GM12878 (cell line): ENCODE data around the gene DMRTB1. TPM values are rescaled to one million over a fixed set of nuclear protein-coding genes. Genes with fewer than 3 reads are reported as not detected.

Source experiments
- ATAC-seq: fragments of 200-7000 bp; cut with Tn5 transposase; 3 replicates; pipeline ENCODE4 v1.9.1; 2020; ENCODE audit warnings: mild to moderate bottlenecking, moderate library complexity
- BruUV-seq: library from RNA; stranded (reverse); fragments of 400-500 nt; replicated peaks from 2 replicates; lab custom pipeline; 2021; lab: Mats Ljungman, UMichigan
- CTCF ChIA-PET: fragments of 300-600 bp; sonication (Branson Sonifier 250); formaldehyde crosslinking; extraction: SDS; loops from one replicate; lab custom pipeline; 2021; ENCODE audit warnings: inconsistent platforms; lab: Yijun Ruan, JAX
- POLR2A ChIA-PET: fragments of 350-600 bp; formaldehyde crosslinking; extraction: SDS; loops from one replicate; lab custom pipeline; 2021; ENCODE audit warnings: inconsistent platforms; lab: Charles Lee
- RAD21 ChIA-PET: fragments of 300-600 bp; sonication (Branson Sonifier 250); formaldehyde crosslinking; loops from one replicate; lab custom pipeline; 2023; ENCODE audit warnings: antibody characterized with exemption; ENCODE audit not compliant: unreplicated experiment; lab: Charles Lee
- SMC1A ChIA-PET: fragments of 300-600 bp; sonication (Branson Sonifier 250); formaldehyde crosslinking; loops from one replicate; lab custom pipeline; 2023; ENCODE audit not compliant: unreplicated experiment, uncharacterized antibody; lab: Charles Lee
- DNase-seq: peaks from one replicate; pipeline ENCODE4 v3.0.0-alpha.2; 2011; ENCODE audit warnings: low read depth, low spot score
- FAIRE-seq: peaks from 3 replicates; lab custom pipeline; 2011; peaks lifted over from hg19 to GRCh38; lab: Jason Lieb, UNC
- H2AFZ ChIP-seq: 2 replicates; pipeline ENCODE4 v1.6.0; 2011; ENCODE audit warnings: low read depth, low read length, control low read depth; ENCODE audit not compliant: control insufficient read depth
- H3K27ac ChIP-seq: 2 replicates; pipeline ENCODE4 v1.5.1; 2011; ENCODE audit warnings: control low read depth; ENCODE audit not compliant: control insufficient read depth, insufficient read depth
- H3K27me3 ChIP-seq, 2 experiments: replicated peaks in 1 of 2; 2 replicates each; pipeline versions ENCODE4 v1.6.0 to v1.6.1; 2011; ENCODE audit warnings: low read length in 1 of 2; ENCODE audit not compliant: control insufficient read depth in 2 of 2, insufficient read depth in 2 of 2
- H3K36me3 ChIP-seq, 2 experiments: 2 replicates each; pipeline ENCODE4 v1.5.1; 2011; ENCODE audit warnings: low read length in 1 of 2; ENCODE audit not compliant: control insufficient read depth in 2 of 2, insufficient read depth in 2 of 2
- H3K4me1 ChIP-seq: 2 replicates; pipeline ENCODE4 v1.6.1; 2011; ENCODE audit warnings: mild to moderate bottlenecking, low read length, moderate library complexity, mixed read lengths; ENCODE audit not compliant: control insufficient read depth, insufficient read depth
- H3K4me2 ChIP-seq: 2 replicates; pipeline ENCODE4 v1.6.0; 2011; ENCODE audit warnings: control low read depth; ENCODE audit not compliant: control insufficient read depth, insufficient read depth
- H3K4me3 ChIP-seq: fragments of 200-600 bp; sonication (generic); 2 replicates; pipeline ENCODE4 v1.5.1; 2016
- H3K79me2 ChIP-seq: 2 replicates; pipeline ENCODE4 v1.6.0; 2011; ENCODE audit warnings: low read length; ENCODE audit not compliant: control insufficient read depth, insufficient read depth
- H3K9ac ChIP-seq: 2 replicates; pipeline ENCODE4 v1.8.0; 2011; ENCODE audit warnings: low read length, control low read depth, mixed read lengths; ENCODE audit not compliant: control insufficient read depth, insufficient read depth
- H3K9me3 ChIP-seq: replicated peaks from 3 replicates; pipeline ENCODE4 v1.5.1; 2011; ENCODE audit warnings: mild to moderate bottlenecking, low read length; ENCODE audit not compliant: control insufficient read depth, insufficient read depth
- H4K20me1 ChIP-seq: 2 replicates; pipeline ENCODE4 v1.6.0; 2011; ENCODE audit not compliant: control insufficient read depth, insufficient read depth
- FOXK2 ChIP-seq: fragments of 450-650 bp; IDR thresholded peaks from 2 replicates; pipeline ENCODE4 v1.6.1; 2017; ENCODE audit warnings: mild to moderate bottlenecking, moderate library complexity
- NFYB ChIP-seq: IDR thresholded peaks from 2 replicates; pipeline ENCODE4 v1.6.1; 2011; ENCODE audit warnings: low read depth, mild to moderate bottlenecking, low read length, improper control_type of control experiment, moderate library complexity; ENCODE audit not compliant: insufficient read depth
- POLR2AphosphoS5 ChIP-seq: IDR thresholded peaks from 2 replicates; pipeline ENCODE4 v1.6.1; 2011; ENCODE audit warnings: mild to moderate bottlenecking, low read length, inconsistent platforms
- SP1 ChIP-seq: IDR thresholded peaks from one replicate; pipeline ENCODE4 v1.6.1; 2011; ENCODE audit warnings: low read depth, low read length
- YBX1 ChIP-seq: fragments of 450-650 bp; IDR thresholded peaks from 2 replicates; pipeline ENCODE4 v1.6.1; 2016; ENCODE audit warnings: antibody characterized with exemption
- ZNF207 ChIP-seq: fragments of 450-650 bp; IDR thresholded peaks from 2 replicates; pipeline ENCODE4 v1.6.1; 2014; ENCODE audit warnings: antibody characterized with exemption, mild to moderate bottlenecking, borderline replicate concordance
- WGBS: methylation state at CpG from one replicate; pipeline ENCODE4 v1.1.6; 2016; ENCODE audit warnings: low lambda C conversion rate; ENCODE audit not compliant: insufficient replicate concordance, insufficient coverage; ENCODE audit errors: missing lambda C conversion rate; 5-methylcytosine and 5-hydroxymethylcytosine counted together
- in situ Hi-C: fragments of 300-500 bp; cut with MboI; formaldehyde crosslinking; loops from 9 replicates; pipeline ENCODE4 v1.14.3; 2018; ENCODE audit warnings: mixed read lengths
- intact Hi-C: fragments of 100-400 bp; cut with micrococcal nuclease; formaldehyde crosslinking; loops from one replicate; pipeline ENCODE4 v1.14.2; 2022; ENCODE audit not compliant: unreplicated experiment
- polyA plus RNA-seq, 11 experiments: library from polyadenylated mRNA; depleted of rRNA in 4 of 11; unstranded in 6 of 11; stranded (reverse) in 5 of 11; fragments of >200 nt; fragmentation: Nextera tagmentation in 4 of 11; fragmentation: Illumina TruSeq in 1 of 11; extraction: Ambion mirVana in 4 of 11; extraction: Trizol in 1 of 11; gene quantifications; 1 replicate in 1 of 11; 2 replicates in 10 of 11; pipeline versions ENCODE4 v1.2.1 to v1.2.3, GENCODE V29; 2011 to 2016; ENCODE audit warnings: inconsistent platforms in 2 of 11, missing spikeins in 2 of 11, low read depth in 1 of 11
- total RNA-seq, 4 experiments: library from RNA; depleted of rRNA in 3 of 4; stranded (reverse); fragments of >200 nt in 3 of 4; fragmentation: Illumina TruSeq in 1 of 4; extraction: Trizol in 1 of 4; gene quantifications; 2 replicates each; pipeline versions ENCODE4 v1.2.1 to v1.2.3, GENCODE V29; 2013 to 2021
- TF ChIP-seq, protein P1 (sequence below): IDR thresholded peaks from 2 replicates; pipeline ENCODE4 v1.6.1; 2012; ENCODE audit warnings: low read depth, low read length, improper control_type of control experiment
- TF ChIP-seq, protein P2 (sequence below): fragments of 450-650 bp; IDR thresholded peaks from 2 replicates; pipeline ENCODE4 v1.6.1; 2014; ENCODE audit warnings: mild to moderate bottlenecking
- TF ChIP-seq, protein P3 (sequence below), 3 experiments: IDR thresholded peaks in 2 of 3; conservative IDR thresholded peaks in 1 of 3; 2 replicates each; pipeline ENCODE4 v1.5.1; 2011; ENCODE audit warnings: low read depth in 3 of 3, low read length in 3 of 3, mild to moderate bottlenecking in 3 of 3, control low read depth in 2 of 3, moderate library complexity in 2 of 3, inconsistent platforms in 1 of 3, mixed read lengths in 1 of 3; ENCODE audit not compliant: control insufficient read depth in 2 of 3, insufficient read depth in 1 of 3; ENCODE audit errors: extremely low read depth in 1 of 3
- TF ChIP-seq, protein P4 (sequence below): IDR thresholded peaks from 2 replicates; pipeline ENCODE4 v1.6.1; 2012; ENCODE audit warnings: low read length, inconsistent platforms
- TF ChIP-seq, protein P5 (sequence below): fragments of 450-650 bp; IDR thresholded peaks from 2 replicates; pipeline ENCODE4 v1.6.1; 2017; ENCODE audit warnings: borderline replicate concordance

DMRTB1 gene
- total and polyA plus RNA-seq, 10 of the 15 experiments (the other 5 are each of a cell fraction or from before 2014, with no cell fraction given), result not detected

DNA sequence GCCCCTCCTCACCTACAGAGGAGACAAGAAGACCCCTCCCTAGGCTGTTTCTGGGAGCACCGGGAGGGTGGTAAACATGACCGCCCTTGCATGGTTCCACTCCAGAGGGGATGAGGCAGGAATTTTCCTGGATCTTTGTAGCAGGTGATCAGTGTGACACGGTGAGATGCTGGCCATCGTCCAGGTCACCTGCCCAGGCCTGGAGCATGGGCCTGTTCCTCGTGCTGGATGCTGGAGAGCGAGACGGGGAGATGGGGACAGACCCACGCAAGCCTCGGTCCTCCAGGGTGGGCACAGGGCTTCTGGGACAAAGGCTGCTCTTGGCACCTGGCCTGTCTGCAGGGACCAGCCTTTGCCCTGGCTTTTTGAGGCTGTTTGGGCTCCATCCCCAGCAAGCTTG, 46.2 kb downstream of the DMRTB1 start:
- in situ Hi-C loops, result no loop called here
- no peaks in the 10 kb centered on the region for H3K9me3 ChIP-seq
- ChIA-PET RAD21 (no interaction called here), SMC1A (no interaction called here), POLR2A (no interaction called here), CTCF (no interaction called here)
- intact Hi-C loops, result no loop called here
- no peak overlapping the region for H2AFZ ChIP-seq
- no peaks in the 10 kb centered on the region for H3K79me2 ChIP-seq
- H3K27ac ChIP-seq, result no peak overlapping the region
- FAIRE-seq, result no peak
- H3K4me3 ChIP-seq, result no peak overlapping the region
- H3K27me3 ChIP-seq, result no peaks in the 10 kb centered on the region
- no peaks in the 10 kb centered on the region for H3K36me3 ChIP-seq
- no peaks in the 10 kb centered on the region for H3K4me1 ChIP-seq
- no peak for DNase-seq
- TF ChIP-seq SP1 (no peak), NFYB (no peak)
- TF ChIP-seq, protein P1, sequence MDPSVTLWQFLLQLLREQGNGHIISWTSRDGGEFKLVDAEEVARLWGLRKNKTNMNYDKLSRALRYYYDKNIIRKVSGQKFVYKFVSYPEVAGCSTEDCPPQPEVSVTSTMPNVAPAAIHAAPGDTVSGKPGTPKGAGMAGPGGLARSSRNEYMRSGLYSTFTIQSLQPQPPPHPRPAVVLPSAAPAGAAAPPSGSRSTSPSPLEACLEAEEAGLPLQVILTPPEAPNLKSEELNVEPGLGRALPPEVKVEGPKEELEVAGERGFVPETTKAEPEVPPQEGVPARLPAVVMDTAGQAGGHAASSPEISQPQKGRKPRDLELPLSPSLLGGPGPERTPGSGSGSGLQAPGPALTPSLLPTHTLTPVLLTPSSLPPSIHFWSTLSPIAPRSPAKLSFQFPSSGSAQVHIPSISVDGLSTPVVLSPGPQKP, result no peak
- TF ChIP-seq, protein P2, sequence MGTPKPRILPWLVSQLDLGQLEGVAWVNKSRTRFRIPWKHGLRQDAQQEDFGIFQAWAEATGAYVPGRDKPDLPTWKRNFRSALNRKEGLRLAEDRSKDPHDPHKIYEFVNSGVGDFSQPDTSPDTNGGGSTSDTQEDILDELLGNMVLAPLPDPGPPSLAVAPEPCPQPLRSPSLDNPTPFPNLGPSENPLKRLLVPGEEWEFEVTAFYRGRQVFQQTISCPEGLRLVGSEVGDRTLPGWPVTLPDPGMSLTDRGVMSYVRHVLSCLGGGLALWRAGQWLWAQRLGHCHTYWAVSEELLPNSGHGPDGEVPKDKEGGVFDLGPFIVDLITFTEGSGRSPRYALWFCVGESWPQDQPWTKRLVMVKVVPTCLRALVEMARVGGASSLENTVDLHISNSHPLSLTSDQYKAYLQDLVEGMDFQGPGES, result no peak
- H3K4me2 ChIP-seq, result no peak overlapping the region
- no peak overlapping the region for H3K9ac ChIP-seq
- ATAC-seq, result no peak
- BruUV-seq, result no TSS peak
- WGBS, result 55% methylated on average over 9 of the region's 9 CpGs
- no peaks in the 10 kb centered on the region for H4K20me1 ChIP-seq

DNA sequence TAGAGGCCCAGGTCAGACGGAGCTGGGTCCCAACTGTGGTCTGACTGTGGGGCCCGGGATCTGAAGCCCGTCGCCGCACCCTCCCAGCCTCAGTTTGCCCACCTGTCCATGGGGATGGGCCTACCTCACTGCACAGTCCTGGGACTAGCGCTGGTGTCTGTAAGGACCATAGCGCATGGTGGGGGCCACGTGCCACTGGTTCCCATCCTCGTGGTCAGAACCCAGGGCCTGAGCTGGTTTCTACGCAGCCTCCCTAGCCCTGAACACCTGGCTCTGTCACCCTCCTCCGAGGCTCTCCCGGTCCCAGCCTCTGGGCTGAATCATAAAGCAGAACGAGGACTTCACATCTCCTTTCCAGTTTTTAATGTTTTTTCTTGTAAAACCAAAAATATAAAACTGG, 46.7 kb downstream of the DMRTB1 start:
- H4K20me1 ChIP-seq, result no peaks in the 10 kb centered on the region
- H3K4me2 ChIP-seq, result no peak overlapping the region
- FAIRE-seq (no peak), ATAC-seq (no peak), DNase-seq (no peak)
- in situ Hi-C loops (no loop called here), intact Hi-C loops (no loop called here)
- H3K4me3 ChIP-seq, result no peak overlapping the region
- H3K27me3 ChIP-seq, result no peaks in the 10 kb centered on the region
- H2AFZ ChIP-seq, result no peak overlapping the region
- ChIA-PET SMC1A (no interaction called here), RAD21 (no interaction called here), POLR2A (no interaction called here), CTCF (no interaction called here)
- WGBS, result 35% methylated on average over 13 of the region's 13 CpGs
- no peaks in the 10 kb centered on the region for H3K4me1 ChIP-seq
- no peaks in the 10 kb centered on the region for H3K36me3 ChIP-seq
- no peak overlapping the region for H3K27ac ChIP-seq
- H3K9ac ChIP-seq, result no peak overlapping the region
- BruUV-seq, result no TSS peak
- no peaks in the 10 kb centered on the region for H3K79me2 ChIP-seq
- no peaks in the 10 kb centered on the region for H3K9me3 ChIP-seq
- TF ChIP-seq ZNF207, result no peak
- TF ChIP-seq, protein P3, sequence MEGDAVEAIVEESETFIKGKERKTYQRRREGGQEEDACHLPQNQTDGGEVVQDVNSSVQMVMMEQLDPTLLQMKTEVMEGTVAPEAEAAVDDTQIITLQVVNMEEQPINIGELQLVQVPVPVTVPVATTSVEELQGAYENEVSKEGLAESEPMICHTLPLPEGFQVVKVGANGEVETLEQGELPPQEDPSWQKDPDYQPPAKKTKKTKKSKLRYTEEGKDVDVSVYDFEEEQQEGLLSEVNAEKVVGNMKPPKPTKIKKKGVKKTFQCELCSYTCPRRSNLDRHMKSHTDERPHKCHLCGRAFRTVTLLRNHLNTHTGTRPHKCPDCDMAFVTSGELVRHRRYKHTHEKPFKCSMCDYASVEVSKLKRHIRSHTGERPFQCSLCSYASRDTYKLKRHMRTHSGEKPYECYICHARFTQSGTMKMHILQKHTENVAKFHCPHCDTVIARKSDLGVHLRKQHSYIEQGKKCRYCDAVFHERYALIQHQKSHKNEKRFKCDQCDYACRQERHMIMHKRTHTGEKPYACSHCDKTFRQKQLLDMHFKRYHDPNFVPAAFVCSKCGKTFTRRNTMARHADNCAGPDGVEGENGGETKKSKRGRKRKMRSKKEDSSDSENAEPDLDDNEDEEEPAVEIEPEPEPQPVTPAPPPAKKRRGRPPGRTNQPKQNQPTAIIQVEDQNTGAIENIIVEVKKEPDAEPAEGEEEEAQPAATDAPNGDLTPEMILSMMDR (IDR thresholded peaks at IDR 0.05 in 2 of 3, conservative IDR thresholded peaks at IDR 0.05 in 1 of 3; ENCODE audit: control insufficient read depth in 2 of 3, extremely low read depth in 1 of 3, insufficient read depth in 1 of 3, low read depth in 3 of 3, low read length in 3 of 3), result no peak
- no peak for TF ChIP-seq POLR2AphosphoS5
- TF ChIP-seq YBX1, result no peak
- TF ChIP-seq FOXK2, result no peak
- TF ChIP-seq, protein P4, sequence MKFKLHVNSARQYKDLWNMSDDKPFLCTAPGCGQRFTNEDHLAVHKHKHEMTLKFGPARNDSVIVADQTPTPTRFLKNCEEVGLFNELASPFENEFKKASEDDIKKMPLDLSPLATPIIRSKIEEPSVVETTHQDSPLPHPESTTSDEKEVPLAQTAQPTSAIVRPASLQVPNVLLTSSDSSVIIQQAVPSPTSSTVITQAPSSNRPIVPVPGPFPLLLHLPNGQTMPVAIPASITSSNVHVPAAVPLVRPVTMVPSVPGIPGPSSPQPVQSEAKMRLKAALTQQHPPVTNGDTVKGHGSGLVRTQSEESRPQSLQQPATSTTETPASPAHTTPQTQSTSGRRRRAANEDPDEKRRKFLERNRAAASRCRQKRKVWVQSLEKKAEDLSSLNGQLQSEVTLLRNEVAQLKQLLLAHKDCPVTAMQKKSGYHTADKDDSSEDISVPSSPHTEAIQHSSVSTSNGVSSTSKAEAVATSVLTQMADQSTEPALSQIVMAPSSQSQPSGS, result no peak
- TF ChIP-seq, protein P5, sequence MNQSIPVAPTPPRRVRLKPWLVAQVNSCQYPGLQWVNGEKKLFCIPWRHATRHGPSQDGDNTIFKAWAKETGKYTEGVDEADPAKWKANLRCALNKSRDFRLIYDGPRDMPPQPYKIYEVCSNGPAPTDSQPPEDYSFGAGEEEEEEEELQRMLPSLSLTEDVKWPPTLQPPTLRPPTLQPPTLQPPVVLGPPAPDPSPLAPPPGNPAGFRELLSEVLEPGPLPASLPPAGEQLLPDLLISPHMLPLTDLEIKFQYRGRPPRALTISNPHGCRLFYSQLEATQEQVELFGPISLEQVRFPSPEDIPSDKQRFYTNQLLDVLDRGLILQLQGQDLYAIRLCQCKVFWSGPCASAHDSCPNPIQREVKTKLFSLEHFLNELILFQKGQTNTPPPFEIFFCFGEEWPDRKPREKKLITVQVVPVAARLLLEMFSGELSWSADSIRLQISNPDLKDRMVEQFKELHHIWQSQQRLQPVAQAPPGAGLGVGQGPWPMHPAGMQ, result no peak
